HCT116 (cell line): ENCODE measurements around the gene AQP1. TPM values are rescaled to one million over a fixed set of nuclear protein-coding genes. Genes with fewer than 3 reads are reported as not detected.

Experiments used
- ATAC-seq: fragments of 200-7000 bp; cut with Tn5 transposase; 2 replicates; pipeline ENCODE4 v1.9.1; 2020; ENCODE audit warnings: mild to moderate bottlenecking, moderate library complexity
- BruUV-seq: library from RNA; stranded (reverse); fragments of 400-500 nt; replicated peaks from 2 replicates; lab custom pipeline; 2021; lab: Mats Ljungman, UMichigan
- CTCF ChIA-PET: fragments of 300-600 bp; sonication (Branson Sonifier 250); formaldehyde crosslinking; loops from one replicate; lab custom pipeline; 2021; ENCODE audit warnings: antibody characterized with exemption; lab: Charles Lee
- POLR2A ChIA-PET: fragments of 300-600, 350-600 bp; sonication (Branson Sonifier 250); formaldehyde crosslinking; loops from one replicate; lab custom pipeline; 2021; ENCODE audit warnings: antibody characterized with exemption; lab: Charles Lee
- RAD21 ChIA-PET, 2 experiments: fragments of 300-600 bp; sonication (Branson Sonifier 250); formaldehyde crosslinking; loops; one replicate each; lab custom pipeline; 2023; ENCODE audit warnings: low total read pairs in 2 of 2; ENCODE audit not compliant: uncharacterized antibody in 2 of 2, unreplicated experiment in 2 of 2, low non-redundant PET in 1 of 2; lab: Charles Lee
- DNase-seq: peaks from one replicate; pipeline ENCODE4 v3.0.0-alpha.2; 2010; ENCODE audit warnings: low read depth, low spot score
- H2AFZ ChIP-seq: fragments of 200-600 bp; shearing (Covaris generic), sonication (generic); 2 replicates; pipeline ENCODE4 v1.6.1; 2017; ENCODE audit warnings: low read depth, mixed run types, mixed read lengths, antibody characterized with exemption, low read length; ENCODE audit not compliant: poor library complexity, severe bottlenecking
- H3K27ac ChIP-seq: 2 replicates; pipeline ENCODE4 v1.5.1; 2012; ENCODE audit warnings: low read depth, low read length
- H3K27me3 ChIP-seq: fragments of 200-600 bp; sonication (generic); 2 replicates; pipeline ENCODE4 v1.6.1; 2016; ENCODE audit warnings: mixed run types, low read length, mixed read lengths; ENCODE audit not compliant: insufficient read depth
- H3K36me3 ChIP-seq, 2 experiments: fragments of 200-500 bp in 1 of 2; fragments of 200-600 bp in 1 of 2; sonication (Bioruptor generic) in 1 of 2; sonication (generic) in 1 of 2; 2 replicates each; pipeline versions ENCODE4 v1.5.1 to v1.6.1; 2014 to 2016; ENCODE audit warnings: low read length in 2 of 2, inconsistent platforms in 1 of 2, mixed read lengths in 1 of 2, mixed run types in 1 of 2; ENCODE audit not compliant: insufficient read depth in 2 of 2, control insufficient read depth in 1 of 2
- H3K4me1 ChIP-seq, 2 experiments: fragments of 200-600 bp in 1 of 2; sonication (generic) in 1 of 2; 2 replicates each; pipeline versions ENCODE4 v1.5.1 to v1.6.1; 2012 to 2017; ENCODE audit warnings: low read length in 2 of 2, inconsistent platforms in 1 of 2, mild to moderate bottlenecking in 1 of 2, mixed read lengths in 1 of 2, mixed run types in 1 of 2, moderate library complexity in 1 of 2; ENCODE audit not compliant: insufficient read depth in 2 of 2, control insufficient read depth in 1 of 2
- H3K4me2 ChIP-seq: fragments of 200-600 bp; sonication (generic); 2 replicates; pipeline ENCODE4 v1.6.1; 2017; ENCODE audit warnings: mixed run types, low read length, mixed read lengths
- H3K4me3 ChIP-seq, 2 experiments: fragments of 200-600 bp in 1 of 2; sonication (generic) in 1 of 2; replicated peaks in 1 of 2; 2 replicates each; pipeline ENCODE4 v1.5.1; 2011 to 2016; ENCODE audit warnings: low read length in 2 of 2, control low read depth in 1 of 2, low read depth in 1 of 2, mild to moderate bottlenecking in 1 of 2, mixed read lengths in 1 of 2, mixed run types in 1 of 2
- H3K79me2 ChIP-seq: fragments of 200-600 bp; sonication (generic); 2 replicates; pipeline ENCODE4 v1.6.1; 2017; ENCODE audit warnings: mild to moderate bottlenecking, mixed run types, low read length, moderate library complexity, mixed read lengths; ENCODE audit not compliant: insufficient read depth
- H3K9ac ChIP-seq: fragments of 200-600 bp; sonication (generic); 2 replicates; pipeline ENCODE4 v1.6.1; 2016; ENCODE audit warnings: low read length, mixed read lengths
- H3K9me2 ChIP-seq: fragments of 200-600 bp; sonication (generic), shearing (Covaris generic); 2 replicates; pipeline ENCODE4 v1.6.1; 2017; ENCODE audit warnings: mixed run types, mild to moderate bottlenecking, moderate library complexity; ENCODE audit not compliant: insufficient read depth
- H3K9me3 ChIP-seq, 2 experiments: fragments of 200-500 bp in 1 of 2; fragments of 200-600 bp in 1 of 2; sonication (Bioruptor generic) in 1 of 2; sonication (generic) in 1 of 2; 2 replicates each; pipeline ENCODE4 v1.6.1; 2014 to 2017; ENCODE audit warnings: low read length in 2 of 2, mixed read lengths in 2 of 2, inconsistent platforms in 1 of 2, low read depth in 1 of 2, mild to moderate bottlenecking in 1 of 2, mixed run types in 1 of 2, moderate library complexity in 1 of 2; ENCODE audit not compliant: control insufficient read depth in 1 of 2, insufficient read depth in 1 of 2
- H4K20me1 ChIP-seq: fragments of 200-600 bp; sonication (generic), shearing (Covaris generic); 2 replicates; pipeline ENCODE4 v1.6.1; 2017; ENCODE audit warnings: mixed run types, mild to moderate bottlenecking, moderate library complexity; ENCODE audit not compliant: insufficient read depth
- CBX3 ChIP-seq: IDR thresholded peaks from 2 replicates; pipeline ENCODE4 v1.6.1; 2012; ENCODE audit warnings: low read depth
- EGR1 ChIP-seq: IDR thresholded peaks from 2 replicates; pipeline ENCODE4 v1.6.1; 2012; ENCODE audit warnings: low read depth
- ELF1 ChIP-seq: IDR thresholded peaks from 2 replicates; pipeline ENCODE4 v1.6.1; 2012; ENCODE audit warnings: low read depth, borderline replicate concordance
- EZH2 ChIP-seq: fragments of 200-600 bp; sonication (generic); IDR thresholded peaks from 2 replicates; pipeline ENCODE4 v1.6.1; 2017; ENCODE audit warnings: antibody characterized with exemption, mixed run types
- POLR2A ChIP-seq: IDR thresholded peaks from 2 replicates; pipeline ENCODE4 v1.7.0; 2011; ENCODE audit warnings: borderline replicate concordance; ENCODE audit not compliant: insufficient read depth, insufficient read length; ENCODE audit errors: extremely low read depth
- RAD21 ChIP-seq: IDR thresholded peaks from 2 replicates; pipeline ENCODE4 v1.6.1; 2012; ENCODE audit warnings: low read depth, mild to moderate bottlenecking
- SIN3A ChIP-seq: IDR thresholded peaks from 2 replicates; pipeline ENCODE4 v1.6.1; 2012; ENCODE audit warnings: low read depth
- SP1 ChIP-seq: IDR thresholded peaks from 2 replicates; pipeline ENCODE4 v1.6.1; 2012; ENCODE audit warnings: low read depth
- SRF ChIP-seq: IDR thresholded peaks from 2 replicates; pipeline ENCODE4 v1.6.1; 2012; ENCODE audit warnings: low read depth
- YY1 ChIP-seq: IDR thresholded peaks from 2 replicates; pipeline ENCODE4 v1.6.1; 2011; ENCODE audit warnings: low read length, low read depth, moderate library complexity, mild to moderate bottlenecking; ENCODE audit not compliant: insufficient replicate concordance; ENCODE audit errors: extremely low read depth
- intact Hi-C: fragments of 100-400 bp; cut with micrococcal nuclease; formaldehyde crosslinking; loops from 2 replicates; pipeline ENCODE4 v1.10.0; 2022
- total RNA-seq: library from RNA; stranded (reverse); gene quantifications from one replicate; pipeline ENCODE4 v1.2.1, GENCODE V29; 2021; ENCODE audit not compliant: unreplicated experiment
- TF ChIP-seq, protein P1 (sequence below): IDR thresholded peaks from 2 replicates; pipeline ENCODE4 v1.6.1; 2012
- TF ChIP-seq, protein P2 (sequence below): IDR thresholded peaks from 2 replicates; pipeline ENCODE4 v1.6.1; 2012; ENCODE audit warnings: low read depth
- TF ChIP-seq, protein P3 (sequence below): IDR thresholded peaks from 2 replicates; pipeline ENCODE4 v1.6.1; 2011; ENCODE audit warnings: mild to moderate bottlenecking, low read length, moderate library complexity; ENCODE audit not compliant: insufficient replicate concordance; ENCODE audit errors: extremely low read depth

The AQP1 gene
- total RNA-seq, 1 experiment from 2014 or later = 2.0 TPM

DNA sequence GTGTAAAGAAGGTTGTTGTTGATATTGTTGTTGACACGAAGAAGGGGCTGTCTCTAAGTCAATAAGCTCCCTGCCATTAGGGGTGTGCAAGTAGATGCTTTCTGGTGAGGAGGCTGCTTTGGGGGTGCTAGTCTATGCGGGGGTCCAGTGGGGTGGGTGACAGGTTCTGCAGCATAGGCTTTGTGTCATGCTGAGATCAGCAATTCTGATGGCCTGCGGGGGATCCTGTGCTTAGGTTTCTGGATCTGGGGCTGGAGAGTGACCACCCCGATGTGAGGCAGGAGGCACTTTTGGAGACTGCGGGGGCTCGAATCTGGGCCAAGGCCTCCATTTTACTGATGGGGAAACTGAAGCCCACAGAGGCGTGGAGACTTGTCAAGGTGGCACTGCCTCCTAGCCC is 5.1 kb downstream of the AQP1 start (continued):
- TF ChIP-seq RAD21 = no peak
- TF ChIP-seq POLR2A = no peak
- TF ChIP-seq, all 23 proteins: peak for 0

DNA sequence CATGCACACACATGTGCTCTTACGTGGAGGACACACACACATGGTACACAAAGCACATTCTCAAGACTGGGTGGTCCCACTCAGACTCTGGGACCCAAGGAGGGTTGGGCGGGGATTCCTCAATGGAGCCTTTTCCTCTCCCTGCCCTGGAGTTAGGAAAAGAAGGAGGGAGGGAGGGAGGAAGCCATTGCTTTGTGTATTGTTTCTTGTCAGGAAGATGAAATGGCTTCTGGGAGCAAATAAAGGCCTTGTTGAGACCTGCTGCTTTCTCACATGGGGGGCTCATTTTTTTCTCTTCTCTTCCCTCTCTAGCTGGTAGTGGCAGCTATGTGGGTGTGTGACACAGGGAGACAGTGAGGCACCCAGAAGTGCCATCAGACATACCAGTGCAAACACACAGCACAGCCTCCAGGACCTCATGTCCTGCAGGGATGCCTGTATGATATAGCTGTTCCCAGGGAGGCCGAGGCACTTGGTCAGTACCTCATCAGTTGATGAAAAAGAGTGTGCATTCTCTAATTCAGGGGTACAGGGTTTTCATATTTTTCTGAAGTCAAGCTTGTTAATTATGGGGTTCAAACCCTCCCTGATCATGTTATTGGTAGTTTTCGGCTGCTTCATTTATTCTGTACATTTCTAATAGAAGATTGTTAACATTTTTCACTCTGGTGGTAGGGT is 5.7 kb downstream of the AQP1 start:
- ChIA-PET POLR2A (no interaction called here), CTCF (no interaction called here), RAD21 (no interaction called here)
- H2AFZ ChIP-seq = no peak overlapping the region
- H3K27me3 ChIP-seq = no peaks in the 10 kb centered on the region
- H3K27ac ChIP-seq = no peak overlapping the region
- H3K4me2 ChIP-seq = no peak overlapping the region
- no peak for TF ChIP-seq EGR1
- peaks cover 17 to 46% of the 10 kb centered on the region in 2 experiments for H3K4me1 ChIP-seq
- H3K36me3 ChIP-seq = no peaks in the 10 kb centered on the region
- no peak for ATAC-seq
- BruUV-seq = no TSS peak
- no peaks in the 10 kb centered on the region for H3K9me3 ChIP-seq
- no peaks in the 10 kb centered on the region for H4K20me1 ChIP-seq
- intact Hi-C loops = no loop called here
- DNase-seq = no peak
- H3K9ac ChIP-seq = no peak overlapping the region
- no peaks in the 10 kb centered on the region for H3K9me2 ChIP-seq
- no peak overlapping the region for H3K4me3 ChIP-seq
- H3K79me2 ChIP-seq = no peaks in the 10 kb centered on the region

DNA sequence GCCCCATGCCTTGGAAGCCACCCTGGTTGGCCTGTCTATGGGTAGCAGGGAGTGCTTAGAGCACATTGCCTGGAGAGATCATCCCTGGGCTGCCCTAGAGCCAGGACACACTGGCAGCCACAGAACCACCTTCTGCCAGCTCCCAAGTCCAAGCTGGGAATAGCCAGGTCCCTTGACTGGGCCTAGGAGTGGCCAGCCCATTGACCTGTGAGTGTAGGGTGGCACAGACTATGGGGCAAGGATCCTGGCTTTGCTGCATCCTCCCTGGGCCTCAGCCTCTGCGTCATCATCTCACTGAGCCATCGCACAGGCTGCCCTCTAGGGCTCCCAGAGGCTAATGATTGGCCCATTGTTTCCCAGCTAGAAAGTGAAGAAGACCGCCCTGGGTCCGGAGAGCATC is 7.0 kb downstream of the AQP1 start:
- no peaks in the 10 kb centered on the region for H3K27me3 ChIP-seq
- no peak for DNase-seq
- ChIA-PET CTCF (interaction anchor here (0.9 to 1.6 kb wide), 2 partner anchors 20 to 204 kb away, joined by 3 to 5 read pairs; no protein-coding TSS in a partner anchor), RAD21 (no interaction called here), POLR2A (no interaction called here)
- intact Hi-C loops = no loop called here
- BruUV-seq = no TSS peak
- H3K4me3 ChIP-seq = no peak overlapping the region
- H4K20me1 ChIP-seq = no peaks in the 10 kb centered on the region
- H3K36me3 ChIP-seq = no peaks in the 10 kb centered on the region
- no peak overlapping the region for H3K27ac ChIP-seq
- ATAC-seq = no peak
- no peaks in the 10 kb centered on the region for H3K79me2 ChIP-seq
- H3K4me1 ChIP-seq = peaks cover 17 to 44% of the 10 kb centered on the region in 2 experiments
- H3K9me3 ChIP-seq = no peaks in the 10 kb centered on the region
- no peaks in the 10 kb centered on the region for H3K9me2 ChIP-seq
- H2AFZ ChIP-seq = no peak overlapping the region
- no peak overlapping the region for H3K4me2 ChIP-seq
- H3K9ac ChIP-seq = no peak overlapping the region
- TF ChIP-seq, protein P1, sequence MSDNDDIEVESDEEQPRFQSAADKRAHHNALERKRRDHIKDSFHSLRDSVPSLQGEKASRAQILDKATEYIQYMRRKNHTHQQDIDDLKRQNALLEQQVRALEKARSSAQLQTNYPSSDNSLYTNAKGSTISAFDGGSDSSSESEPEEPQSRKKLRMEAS = no peak
- TF ChIP-seq SIN3A = no peak
- TF ChIP-seq, protein P2, sequence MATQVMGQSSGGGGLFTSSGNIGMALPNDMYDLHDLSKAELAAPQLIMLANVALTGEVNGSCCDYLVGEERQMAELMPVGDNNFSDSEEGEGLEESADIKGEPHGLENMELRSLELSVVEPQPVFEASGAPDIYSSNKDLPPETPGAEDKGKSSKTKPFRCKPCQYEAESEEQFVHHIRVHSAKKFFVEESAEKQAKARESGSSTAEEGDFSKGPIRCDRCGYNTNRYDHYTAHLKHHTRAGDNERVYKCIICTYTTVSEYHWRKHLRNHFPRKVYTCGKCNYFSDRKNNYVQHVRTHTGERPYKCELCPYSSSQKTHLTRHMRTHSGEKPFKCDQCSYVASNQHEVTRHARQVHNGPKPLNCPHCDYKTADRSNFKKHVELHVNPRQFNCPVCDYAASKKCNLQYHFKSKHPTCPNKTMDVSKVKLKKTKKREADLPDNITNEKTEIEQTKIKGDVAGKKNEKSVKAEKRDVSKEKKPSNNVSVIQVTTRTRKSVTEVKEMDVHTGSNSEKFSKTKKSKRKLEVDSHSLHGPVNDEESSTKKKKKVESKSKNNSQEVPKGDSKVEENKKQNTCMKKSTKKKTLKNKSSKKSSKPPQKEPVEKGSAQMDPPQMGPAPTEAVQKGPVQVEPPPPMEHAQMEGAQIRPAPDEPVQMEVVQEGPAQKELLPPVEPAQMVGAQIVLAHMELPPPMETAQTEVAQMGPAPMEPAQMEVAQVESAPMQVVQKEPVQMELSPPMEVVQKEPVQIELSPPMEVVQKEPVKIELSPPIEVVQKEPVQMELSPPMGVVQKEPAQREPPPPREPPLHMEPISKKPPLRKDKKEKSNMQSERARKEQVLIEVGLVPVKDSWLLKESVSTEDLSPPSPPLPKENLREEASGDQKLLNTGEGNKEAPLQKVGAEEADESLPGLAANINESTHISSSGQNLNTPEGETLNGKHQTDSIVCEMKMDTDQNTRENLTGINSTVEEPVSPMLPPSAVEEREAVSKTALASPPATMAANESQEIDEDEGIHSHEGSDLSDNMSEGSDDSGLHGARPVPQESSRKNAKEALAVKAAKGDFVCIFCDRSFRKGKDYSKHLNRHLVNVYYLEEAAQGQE = no peak
- no peak for TF ChIP-seq EGR1
- no peak for TF ChIP-seq POLR2A
- no peak for TF ChIP-seq EZH2
- no peak for TF ChIP-seq SP1
- TF ChIP-seq CBX3 = no peak
- no peak for TF ChIP-seq YY1
- TF ChIP-seq ELF1 = no peak
- no peak for TF ChIP-seq SRF
- TF ChIP-seq, protein P3, sequence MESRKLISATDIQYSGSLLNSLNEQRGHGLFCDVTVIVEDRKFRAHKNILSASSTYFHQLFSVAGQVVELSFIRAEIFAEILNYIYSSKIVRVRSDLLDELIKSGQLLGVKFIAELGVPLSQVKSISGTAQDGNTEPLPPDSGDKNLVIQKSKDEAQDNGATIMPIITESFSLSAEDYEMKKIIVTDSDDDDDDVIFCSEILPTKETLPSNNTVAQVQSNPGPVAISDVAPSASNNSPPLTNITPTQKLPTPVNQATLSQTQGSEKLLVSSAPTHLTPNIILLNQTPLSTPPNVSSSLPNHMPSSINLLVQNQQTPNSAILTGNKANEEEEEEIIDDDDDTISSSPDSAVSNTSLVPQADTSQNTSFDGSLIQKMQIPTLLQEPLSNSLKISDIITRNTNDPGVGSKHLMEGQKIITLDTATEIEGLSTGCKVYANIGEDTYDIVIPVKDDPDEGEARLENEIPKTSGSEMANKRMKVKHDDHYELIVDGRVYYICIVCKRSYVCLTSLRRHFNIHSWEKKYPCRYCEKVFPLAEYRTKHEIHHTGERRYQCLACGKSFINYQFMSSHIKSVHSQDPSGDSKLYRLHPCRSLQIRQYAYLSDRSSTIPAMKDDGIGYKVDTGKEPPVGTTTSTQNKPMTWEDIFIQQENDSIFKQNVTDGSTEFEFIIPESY = no peak
